HG03378 (cell line): ENCODE data around the gene INAFM2.

Experiments used
- ATAC-seq: cut with Tn5 transposase; IDR thresholded peaks from one replicate; pipeline ENCODE4 v1.9.1; 2021; ENCODE audit warnings: mild to moderate bottlenecking, moderate library complexity; ENCODE audit not compliant: unreplicated experiment

Gene INAFM2

DNA sequence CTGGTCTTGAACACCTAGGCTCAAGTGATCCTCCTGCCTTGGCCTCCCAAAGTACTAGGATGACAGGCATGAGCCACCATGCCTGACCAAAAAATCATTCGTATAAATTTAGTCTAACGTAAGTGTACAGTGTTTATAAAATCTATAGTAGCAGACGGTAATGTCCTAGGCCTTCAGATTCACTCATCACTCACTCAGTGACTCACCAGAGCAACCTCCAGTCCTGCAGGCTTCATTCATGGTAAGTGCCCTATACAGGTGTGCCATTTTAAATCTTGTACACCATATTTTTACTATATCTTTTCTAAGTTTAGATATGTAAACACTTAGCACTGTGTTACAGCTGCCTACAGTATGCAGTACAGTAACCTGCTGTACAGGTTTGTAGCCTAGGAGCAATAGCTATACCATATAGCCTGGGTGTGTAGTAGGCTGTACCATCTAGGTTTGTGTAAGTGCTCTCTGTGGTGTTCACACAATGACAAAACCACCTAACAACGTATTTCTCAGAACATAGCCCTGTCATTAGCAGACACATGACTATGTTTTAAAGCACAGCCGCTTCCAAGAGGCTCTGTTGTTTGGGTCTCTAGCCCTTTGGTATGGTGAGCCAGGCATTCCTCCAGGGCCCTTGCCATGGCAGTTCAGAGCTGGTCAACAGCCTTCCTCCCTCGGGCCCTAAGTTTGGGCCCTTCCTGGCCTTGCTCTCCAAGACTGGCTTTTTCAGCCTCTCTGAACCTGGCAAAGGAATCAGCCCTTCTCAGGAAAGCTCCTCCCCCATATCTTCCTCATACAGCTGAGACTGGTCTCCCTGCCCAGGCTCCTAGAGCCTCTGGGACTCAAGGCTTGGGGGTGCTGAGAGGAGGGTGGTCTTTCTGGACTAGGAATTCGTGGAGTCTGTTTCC lies 19.2 kb downstream of the INAFM2 start:
- ATAC-seq = no peak

DNA sequence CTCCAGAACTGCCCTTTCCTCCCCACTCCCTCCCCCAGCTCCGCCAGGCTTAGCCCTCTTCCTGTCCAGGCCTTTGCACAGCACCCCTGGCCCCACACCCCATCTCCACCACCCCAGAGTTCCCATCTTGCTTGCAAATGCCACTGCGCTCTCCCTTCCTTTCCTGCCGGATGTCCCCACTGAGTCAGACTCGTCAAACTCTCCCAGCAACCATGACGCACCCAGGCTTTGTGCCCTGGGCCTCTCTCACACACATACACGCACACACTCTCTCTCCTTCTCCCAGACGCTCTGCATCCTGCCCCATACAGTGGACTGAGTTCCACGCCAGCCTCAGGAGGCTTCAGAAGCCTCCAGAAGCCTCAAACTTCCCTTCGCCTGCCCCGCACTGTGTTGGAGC lies 20.0 kb downstream of the INAFM2 start:
- ATAC-seq = no peak

DNA sequence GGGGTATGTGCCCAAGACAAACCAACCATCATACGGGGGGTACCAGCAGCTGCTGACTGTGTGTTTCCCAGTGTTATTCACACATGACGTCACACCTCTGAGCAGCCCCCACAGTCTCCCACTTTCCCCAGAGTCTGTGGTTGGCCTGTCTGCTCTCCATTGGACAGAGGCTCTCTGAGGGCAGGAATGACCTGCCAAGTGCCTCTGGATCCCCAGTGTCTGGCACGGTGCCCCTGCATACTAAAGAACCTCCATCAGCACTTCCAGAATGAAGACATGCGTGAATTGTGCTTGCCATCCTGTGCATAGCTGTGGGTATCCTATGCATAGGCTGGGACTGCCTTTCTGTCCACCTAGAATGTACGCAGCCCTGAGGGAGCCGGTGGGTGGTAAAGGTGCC lies 20.7 kb downstream of the INAFM2 start:
- ATAC-seq = no peak

DNA sequence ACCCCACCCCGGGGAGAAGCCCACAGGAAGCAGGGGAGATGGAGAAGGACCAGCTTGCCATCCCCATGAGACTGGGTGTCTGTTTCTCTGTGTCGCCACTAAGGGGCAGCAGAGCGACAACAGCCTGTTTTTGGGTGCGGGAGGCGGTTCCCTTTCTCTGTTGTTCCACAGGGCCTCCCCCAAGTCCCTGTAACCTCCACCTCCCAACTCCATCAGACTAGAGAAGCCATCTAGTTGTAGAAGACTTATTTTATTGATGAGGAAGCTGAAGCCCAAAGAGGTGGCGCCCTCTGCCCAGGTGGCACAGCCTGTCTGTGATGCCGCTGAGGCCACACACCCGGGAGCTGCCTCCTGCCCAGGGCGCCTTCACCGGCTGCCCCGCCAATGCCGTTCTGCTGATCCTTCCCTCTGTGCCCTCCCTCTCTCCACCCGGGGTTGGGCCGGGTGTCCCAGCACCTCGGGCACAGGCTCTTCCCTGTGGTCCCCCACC lies 21.2 kb downstream of the INAFM2 start:
- ATAC-seq = no peak

DNA sequence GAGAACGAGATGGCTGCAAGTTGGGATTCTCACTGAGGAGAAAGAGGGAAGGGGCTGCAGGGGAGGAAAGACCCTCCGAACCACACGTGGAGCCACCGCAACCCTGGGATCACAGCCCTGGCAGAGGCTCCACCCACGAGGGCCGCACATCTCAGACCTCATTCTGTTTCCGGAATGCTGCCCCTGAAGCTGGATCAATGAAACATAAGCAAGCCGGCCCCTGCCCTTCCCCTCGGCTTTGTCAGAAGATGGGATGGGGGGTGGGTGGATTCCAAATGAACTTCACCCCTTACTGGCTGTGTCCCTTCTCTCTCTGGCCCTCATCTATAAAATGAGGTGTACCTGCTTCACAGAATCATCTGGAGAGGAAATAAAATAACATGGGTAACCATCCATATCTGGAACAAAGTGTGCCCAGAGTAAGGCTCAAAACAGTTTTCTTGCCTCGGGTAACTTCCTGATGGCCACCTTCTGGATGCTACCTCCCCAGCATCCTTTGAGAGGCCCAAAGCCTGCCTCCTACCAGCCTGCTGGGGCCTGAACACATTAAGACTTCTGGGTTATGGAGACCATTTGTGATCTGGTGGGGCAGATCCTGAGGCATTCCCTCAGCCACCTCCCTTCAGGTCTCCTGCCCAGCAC lies 21.9 kb downstream of the INAFM2 start:
- no peak for ATAC-seq

DNA sequence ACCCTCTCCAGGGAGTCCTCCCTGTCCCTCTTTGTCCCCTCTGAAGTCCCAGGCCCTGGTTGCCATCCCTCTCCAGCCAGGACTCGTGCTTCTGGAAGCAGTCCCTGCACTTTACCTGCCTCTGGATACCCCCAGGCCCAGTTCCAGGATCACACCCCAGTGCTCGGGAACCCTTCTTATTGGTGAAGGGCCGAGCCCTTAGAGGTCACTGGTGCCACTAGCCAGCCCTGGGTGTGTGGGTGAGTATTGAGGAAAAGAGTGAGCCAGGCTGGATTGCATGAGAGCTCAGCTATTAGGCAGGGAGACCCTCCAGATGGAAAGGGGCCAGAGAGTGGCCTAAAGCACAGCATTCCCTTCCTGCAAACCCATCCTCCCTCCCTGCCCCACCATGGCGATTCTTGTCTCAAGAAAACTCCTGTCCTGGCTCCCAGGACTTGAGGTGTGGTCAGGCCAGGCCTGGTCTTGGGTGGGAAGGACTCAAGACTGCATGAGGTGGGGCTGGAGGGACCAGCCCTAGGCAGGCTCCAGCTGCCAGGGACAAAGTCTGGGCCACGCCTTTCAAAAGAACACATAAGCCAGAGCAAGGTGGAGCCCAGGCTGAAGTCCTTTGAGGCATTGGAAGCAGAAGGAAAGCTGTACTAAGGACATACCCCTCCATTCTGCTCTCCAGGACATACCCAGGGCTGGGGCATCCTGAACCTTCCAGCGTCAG lies 22.5 kb downstream of the INAFM2 start:
- ATAC-seq = no peak

DNA sequence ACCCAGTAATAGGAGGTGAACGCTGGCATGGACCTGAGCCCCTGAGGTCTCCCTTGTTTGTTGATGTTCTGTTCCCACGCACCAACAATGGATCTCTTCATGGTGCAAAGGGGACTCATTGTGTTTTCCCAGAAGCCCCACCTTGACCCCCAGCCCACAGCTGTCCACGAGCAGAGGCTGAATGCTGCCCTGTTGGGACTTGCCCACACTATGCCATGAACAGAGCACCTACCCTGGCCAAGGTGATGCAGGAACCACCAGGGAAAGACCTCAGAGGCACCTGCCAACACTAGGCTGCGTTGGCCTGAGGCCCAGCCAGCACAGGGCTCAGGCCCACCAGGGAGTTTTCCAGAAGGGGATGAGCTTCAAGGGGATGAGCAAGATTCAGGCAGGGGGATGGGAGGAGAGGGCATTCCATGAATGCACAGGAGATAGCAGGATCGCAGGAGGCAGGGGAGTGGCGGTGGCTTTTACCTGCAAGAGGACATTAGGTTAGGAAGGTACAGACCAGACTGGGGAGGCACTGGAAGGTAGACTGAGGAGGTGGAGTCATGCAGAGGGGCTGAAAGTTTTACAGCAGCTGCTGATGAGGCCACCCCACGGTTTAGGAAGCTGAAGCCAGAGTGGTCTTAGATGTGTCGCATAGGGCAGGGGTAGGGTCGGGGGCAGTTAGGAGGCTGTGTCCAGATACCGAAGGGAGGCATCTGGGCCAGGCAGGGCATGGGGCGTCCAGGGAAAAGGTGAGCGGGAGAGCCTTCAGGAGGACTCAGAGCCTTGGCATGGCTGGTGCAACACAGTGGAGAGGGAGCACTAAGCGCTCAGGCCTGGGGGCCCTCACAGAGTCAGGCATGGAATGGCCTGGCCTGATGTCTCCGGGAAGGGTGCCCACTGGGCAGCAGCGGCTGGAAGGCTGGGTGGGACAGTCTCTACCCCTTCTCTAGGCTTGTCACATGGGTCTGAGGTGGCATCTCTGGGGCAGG lies 23.4 kb downstream of the INAFM2 start:
- ATAC-seq = no peak

DNA sequence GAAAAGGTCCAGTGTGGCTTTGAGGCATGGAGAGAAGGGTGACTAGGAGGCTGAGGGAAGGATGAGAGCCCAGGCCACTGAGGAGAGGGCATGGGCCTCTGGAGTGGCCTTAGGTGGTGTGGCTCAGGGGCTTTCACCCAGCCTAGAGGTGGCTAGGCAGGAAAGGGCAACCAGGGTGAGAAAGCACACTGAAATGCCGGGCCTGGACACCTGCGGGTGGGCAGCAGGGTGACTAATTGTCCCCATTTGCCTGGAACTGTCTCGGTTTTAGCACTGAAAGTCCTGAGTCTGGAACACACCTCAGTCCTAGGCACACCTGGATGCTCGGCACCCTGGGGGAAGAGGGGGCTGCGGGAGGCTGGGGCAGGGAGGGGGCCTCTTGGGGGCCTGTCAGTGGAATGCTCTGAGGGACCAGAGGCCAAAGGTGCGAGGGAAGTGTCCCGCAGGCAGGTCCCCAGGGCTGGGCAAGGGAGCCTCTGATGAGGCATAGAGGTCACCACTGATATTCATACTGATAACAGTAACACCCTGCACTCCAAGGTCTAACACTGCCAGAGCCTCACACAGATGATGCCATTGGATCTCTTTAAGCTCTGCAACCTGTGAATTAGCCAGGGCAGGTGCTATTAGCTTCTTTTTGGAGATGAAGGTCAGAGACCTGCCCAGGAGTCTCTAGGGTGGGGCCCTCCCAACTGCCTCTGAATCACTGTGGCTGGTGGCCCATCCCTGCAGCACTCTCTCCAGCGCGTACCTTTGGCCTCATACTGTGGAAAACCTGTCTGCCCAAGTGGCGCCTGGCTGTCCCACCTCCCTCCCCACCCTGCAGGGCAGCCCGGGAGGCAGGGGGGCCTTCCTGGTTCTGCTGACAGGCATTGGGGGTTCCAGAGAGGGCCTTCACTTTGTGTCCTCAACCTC lies 24.3 kb downstream of the INAFM2 start:
- no peak for ATAC-seq

DNA sequence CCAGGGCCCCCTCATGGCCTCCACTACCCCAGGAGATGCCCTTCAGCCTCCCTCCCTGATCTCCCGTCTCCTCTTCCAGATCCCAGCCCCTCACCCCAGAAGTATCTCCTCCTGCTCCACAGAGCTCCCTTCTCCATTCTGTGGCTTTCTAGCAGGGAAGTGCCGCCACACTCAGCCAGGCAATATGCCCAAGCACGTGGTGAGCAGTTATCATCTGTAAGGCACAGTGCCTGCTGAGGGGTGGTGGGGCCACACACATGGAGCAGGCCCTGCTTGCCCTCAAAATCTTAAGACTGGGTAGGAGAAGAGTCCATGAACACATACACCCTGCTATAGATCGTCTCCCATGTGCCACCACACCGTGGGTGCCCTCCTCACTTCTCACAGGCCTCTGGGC lies 25.0 kb downstream of the INAFM2 start:
- ATAC-seq = no peak

DNA sequence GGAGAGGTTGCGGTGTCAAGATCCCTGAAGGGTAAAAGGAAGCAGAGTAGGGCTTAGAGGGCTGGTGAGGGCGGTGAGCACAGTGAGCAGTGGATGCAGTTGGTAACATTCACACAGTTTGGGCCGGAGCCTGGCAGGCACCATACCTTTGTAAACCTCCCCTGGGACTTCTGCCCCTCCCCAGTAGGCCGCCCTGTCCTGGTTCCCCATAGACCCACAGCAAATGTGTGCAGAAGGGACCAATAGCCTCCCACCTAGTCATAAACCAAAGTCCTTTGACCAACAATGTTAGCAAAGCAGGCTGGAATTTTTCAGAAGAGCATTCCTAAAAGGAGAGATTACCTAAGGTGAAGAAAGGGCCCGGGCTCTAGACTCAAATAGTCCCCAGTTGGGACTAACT lies 25.7 kb downstream of the INAFM2 start:
- ATAC-seq = no peak

DNA sequence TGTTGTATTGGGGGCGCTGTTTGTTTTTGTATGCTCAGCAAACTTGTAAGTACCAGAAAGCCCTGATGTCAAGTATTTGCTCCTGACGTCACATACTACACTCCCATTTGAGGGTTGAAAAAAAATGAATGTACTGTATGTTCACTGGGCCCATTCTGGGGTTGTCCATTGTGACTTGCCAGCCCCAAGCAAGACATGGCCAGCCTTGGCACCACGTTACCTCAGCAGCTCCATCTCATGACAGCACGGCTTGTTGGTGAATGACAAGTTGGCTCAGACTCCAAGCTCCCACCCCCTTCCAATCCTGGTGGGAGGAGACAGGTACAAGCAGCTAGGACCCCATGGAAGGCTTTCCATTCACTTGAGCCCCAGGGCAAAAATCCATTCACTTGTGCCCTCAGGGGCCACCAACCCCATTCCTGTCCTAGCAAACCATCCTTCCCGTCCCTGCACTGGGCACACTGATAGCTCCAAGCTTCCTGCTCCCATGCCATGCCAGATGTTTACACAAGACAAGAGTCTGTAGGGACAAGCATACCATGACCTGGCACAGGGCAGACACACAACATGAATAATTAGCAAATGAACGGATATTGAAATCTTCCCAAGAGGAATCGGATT lies 28.9 kb downstream of the INAFM2 start:
- no peak for ATAC-seq

DNA sequence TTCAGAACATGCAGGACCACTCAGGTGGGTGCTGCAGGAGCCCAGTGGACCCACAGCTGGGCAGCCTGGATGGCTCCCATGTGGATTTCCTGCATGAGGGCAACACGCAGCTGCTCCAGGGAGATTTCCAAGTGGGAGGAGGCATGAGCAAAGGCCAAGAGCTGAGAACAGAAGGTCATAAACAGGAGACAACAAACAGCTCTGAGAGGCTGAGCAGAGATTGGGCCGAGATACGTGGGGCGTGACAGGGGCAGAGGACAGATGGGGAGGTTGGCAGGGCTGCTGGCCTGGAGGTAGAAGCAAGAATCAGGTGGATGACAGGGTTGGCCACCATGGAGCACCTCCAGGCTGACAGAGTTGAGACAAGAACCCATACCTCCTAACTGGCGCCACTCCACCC lies 30.2 kb downstream of the INAFM2 start:
- no peak for ATAC-seq

DNA sequence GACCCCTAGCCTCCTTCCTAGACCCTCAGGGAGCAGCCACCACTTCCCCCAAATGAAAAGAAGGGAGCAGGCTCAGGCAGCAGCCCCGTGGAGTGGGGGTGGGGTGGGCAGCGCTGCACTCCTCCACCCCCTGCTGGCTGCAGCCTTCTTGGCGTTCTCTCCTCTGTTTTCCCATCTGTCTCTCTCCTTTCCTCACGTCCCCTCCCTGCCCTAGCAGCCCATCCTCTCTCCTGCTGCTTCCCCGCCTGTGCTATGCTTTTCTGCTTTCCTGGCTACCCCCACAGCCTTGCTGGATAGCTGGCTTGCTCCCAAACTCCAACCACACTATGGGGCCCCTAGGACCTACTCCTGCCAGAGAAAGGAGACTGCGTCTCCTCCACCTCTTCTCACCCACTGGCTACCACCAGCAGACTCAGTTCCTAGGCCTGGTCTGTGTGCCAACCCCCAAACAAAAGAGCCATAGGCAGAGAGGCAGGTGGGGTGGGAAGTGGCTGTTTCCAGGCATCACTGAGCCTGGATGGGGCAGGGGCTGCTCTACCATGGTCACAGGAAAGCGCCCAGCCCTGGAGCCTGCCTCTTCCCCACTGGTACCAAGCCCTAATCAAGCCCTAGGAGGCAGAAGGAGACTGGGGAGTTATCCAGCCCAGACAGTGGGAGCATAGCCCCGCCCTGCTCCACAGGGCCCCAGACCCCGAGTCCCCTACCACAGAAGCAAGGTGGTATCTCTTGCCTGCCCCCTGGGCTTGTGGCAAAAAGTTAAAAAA lies 31.1 kb downstream of the INAFM2 start:
- no peak for ATAC-seq

DNA sequence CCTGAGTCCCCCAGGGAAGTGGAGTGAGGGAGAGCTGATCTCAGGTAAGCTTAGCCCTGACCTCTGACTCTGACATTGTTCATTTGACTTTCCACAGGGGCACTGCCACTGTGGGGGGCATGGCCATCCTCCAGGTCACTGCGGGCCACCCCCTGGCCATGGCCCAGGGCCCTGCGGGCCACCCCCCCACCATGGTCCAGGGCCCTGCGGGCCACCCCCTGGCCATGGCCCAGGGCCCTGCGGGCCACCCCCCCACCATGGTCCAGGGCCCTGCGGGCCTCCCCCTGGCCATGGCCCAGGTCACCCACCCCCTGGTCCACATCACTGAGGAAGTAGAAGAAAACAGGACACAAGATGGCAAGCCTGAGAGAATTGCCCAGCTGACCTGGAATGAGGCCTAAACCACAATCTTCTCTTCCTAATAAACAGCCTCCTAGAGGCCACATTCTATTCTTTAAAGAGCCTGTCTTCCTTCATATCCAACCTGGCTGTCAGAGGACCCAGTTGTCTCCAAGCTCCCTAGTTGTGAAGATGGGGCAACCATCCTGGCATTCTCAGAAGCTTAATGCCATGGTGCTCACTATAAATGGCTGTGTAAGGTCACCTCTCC lies 32.6 kb downstream of the INAFM2 start:
- ATAC-seq = no peak

DNA sequence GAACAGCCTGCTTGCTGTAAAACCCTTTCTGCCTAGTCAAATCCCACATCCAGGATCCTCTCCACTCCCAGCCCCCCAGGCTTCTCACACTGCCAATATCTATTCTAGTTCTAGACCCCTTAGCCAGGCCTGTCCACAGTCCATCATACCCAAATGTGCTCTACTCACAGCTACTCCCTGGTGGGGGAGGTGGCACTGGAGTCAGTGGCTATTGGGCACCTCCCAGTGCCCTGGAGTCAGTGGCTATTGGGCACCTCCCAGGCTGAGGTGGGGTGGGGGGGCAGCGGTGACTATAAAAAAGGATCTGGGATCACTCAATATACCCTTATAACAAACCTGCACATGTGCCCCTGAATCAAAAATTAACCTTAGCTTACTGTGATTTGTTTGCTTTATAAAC lies 33.8 kb downstream of the INAFM2 start:
- ATAC-seq = no peak

DNA sequence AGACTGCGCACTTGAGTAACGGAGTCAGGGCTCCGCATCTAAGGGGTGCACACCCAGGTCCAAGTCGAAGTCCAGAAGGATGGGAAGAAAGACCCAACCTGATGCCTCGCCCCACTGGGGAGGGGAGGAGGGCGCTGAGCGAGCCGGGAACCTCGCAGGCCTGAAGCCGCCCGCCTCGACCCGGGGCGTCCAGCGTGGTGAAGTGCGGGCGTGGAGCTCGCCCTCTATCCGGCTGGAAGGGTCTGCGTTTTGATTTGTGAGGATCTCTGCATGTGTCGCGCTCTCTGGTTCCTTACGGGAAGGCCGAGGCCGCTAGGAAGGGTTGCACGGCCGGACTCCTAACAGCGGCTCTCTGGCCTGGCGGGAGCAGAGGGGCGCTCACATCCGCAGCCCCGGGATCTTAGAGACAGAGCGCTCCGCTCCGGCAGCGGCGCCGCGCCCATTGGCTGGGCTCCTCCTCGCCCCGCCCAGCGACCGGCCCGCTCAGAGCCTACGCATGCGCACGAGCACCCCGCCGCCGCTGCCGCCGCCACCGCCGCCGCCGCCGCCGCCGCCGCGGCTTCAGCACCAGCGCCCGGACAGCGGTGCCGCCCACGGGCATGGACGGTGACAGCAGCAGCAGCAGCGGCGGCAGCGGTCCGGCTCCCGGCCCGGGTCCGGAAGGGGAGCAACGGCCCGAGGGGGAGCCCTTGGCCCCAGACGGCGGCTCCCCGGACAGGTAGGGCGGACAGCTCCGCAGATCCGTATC lies 34.4 kb downstream of the INAFM2 start, which contains the start of gene DISP2:
Gene DISP2 (plus strand): TSS at position 497 of the 748 bp plus-strand sequence. CDS start 103 bp downstream, at position 600.
- no peak for ATAC-seq
